HG03565 (cell line): ENCODE data around the gene GADL1.

Source experiments
- ATAC-seq: cut with Tn5 transposase; IDR thresholded peaks from one replicate; pipeline ENCODE4 v1.9.1; 2021; ENCODE audit warnings: mild to moderate bottlenecking, moderate library complexity; ENCODE audit not compliant: unreplicated experiment

GADL1 gene, protein sequence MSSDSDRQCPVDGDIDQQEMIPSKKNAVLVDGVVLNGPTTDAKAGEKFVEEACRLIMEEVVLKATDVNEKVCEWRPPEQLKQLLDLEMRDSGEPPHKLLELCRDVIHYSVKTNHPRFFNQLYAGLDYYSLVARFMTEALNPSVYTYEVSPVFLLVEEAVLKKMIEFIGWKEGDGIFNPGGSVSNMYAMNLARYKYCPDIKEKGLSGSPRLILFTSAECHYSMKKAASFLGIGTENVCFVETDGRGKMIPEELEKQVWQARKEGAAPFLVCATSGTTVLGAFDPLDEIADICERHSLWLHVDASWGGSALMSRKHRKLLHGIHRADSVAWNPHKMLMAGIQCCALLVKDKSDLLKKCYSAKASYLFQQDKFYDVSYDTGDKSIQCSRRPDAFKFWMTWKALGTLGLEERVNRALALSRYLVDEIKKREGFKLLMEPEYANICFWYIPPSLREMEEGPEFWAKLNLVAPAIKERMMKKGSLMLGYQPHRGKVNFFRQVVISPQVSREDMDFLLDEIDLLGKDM

DNA sequence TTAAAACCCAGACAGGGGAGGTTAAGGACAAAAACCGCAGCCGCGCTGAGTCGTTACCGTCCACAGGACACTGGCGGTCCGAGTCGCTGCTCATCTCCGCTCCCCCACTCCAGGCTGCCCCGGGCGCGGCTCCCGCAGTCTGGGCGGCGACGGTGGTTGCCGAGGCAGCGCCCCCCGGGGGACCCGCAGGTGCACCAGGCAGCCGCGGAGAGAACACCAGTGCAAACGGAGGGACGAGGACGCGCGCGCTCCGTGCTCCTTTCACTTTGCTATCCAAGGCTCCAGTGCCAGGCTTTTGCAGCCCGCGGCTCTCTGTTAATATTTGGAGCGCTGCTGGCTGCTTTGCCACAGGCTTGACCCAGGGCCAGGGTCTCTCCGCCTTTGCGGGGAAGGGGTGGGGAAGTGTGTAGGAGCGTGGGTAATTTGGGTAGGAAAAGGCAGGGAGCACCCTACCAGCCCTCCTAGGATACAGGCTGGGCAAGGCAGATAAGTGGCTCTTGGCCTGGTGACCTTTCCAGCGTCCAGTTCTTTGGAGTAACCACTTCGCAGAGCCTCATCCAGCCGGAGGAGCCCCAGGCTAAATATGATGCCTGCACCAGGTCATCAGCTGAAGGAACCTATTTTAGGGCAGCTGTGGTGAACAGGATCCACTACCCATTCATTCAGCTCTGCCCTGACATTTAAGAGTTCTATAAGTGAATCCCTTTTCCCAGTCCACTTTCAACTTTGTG, at the start of gene GADL1:
TSS of gene GADL1 (minus strand) at position 141 of the 731 bp plus-strand sequence. CDS start at position 94, 47 bp downstream.
- no peak for ATAC-seq

DNA sequence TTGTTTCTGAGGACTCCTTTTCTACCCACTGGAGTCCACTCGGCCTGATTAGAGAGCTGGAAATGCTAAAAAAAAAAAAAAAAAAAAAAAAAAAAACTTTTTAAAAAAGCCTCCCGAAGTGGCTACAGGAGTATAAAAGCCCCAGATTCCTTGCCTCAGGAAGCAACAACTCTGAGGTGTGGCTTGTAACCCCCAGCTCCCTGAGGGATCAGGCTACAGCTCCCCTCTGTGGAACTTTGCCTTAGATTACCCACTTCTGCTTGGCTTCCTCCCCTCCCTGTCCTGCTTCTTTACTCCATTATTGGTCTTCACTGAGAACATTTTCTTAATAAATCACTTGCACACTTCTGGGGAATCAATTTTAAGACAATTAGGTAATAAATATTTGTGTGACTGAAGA, 49.7 kb upstream of the GADL1 start:
- no peak for ATAC-seq

DNA sequence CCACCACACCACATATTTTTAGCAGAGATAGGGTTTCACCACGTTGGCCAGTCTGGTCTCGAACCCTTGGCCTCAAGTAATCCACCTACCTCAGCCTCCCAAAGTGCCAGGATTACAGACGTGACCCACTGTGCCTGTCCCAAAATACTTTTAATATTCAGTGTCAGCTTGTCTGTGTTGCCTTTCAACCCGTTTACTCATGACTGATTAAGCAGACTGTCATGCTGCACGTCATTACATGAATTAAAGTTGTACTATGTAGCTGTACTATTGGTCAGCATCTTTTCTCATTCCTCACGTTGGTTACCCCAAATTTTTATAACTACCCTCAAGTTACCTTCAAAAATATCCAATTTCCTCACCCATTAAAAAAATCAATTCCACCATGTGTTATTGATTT, 48.7 kb upstream of the GADL1 start:
- no peak for ATAC-seq

DNA sequence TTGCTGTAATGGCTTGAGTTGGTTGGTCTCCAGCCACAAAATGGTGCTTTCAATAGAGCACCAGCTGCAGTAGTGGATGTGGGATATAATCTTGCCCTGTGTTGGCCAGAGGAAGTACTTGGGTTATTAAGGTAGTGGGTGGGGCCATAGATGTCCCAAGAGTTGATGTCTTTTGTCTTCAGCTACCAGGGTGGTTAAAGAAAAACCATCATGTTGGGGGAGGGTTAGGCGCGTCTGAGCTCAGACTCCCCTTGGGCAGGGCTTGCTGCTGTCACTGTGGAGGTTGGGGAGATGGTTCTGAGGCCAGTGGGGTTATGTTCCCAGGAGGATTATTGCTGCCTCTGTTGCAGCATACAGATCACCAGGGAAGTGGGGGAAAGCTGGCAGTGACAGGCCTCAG, 46.9 kb upstream of the GADL1 start:
- ATAC-seq = no peak

DNA sequence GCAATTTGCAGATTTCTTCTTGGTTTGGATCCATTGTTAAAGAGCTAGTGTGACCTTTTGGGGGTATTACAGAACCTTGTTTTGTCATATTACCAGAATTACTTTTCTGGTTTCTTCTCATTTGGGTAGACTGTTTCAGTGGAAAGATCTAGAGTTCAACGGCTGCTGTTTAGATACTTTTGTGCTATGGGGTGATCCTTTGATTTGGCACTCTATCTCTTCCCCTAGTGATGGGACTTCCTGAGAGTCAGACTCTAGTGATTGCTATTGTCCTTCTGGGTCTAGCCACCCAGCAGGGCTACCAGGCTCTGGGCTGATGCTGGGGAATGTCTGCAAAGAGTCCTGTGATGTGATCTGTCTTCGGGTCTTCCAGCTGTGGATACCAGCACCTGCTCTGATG, 46.3 kb upstream of the GADL1 start:
- ATAC-seq = no peak

DNA sequence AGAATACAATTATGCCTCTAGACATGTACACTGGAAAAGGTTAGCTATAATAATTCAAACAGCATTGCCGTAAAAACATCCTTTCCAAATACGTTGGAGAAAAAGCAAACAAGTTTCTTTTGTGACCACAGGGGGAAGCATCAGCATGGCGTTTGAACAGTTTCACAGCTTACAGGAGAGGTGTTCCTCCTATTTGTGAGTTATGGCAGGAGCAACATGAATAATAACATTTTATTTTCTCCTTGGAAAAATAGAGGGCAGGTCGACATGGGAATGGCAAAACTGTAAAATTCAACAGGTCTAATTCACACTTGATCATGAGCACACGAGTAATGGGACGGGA, 39.7 kb upstream of the GADL1 start:
- no peak for ATAC-seq

DNA sequence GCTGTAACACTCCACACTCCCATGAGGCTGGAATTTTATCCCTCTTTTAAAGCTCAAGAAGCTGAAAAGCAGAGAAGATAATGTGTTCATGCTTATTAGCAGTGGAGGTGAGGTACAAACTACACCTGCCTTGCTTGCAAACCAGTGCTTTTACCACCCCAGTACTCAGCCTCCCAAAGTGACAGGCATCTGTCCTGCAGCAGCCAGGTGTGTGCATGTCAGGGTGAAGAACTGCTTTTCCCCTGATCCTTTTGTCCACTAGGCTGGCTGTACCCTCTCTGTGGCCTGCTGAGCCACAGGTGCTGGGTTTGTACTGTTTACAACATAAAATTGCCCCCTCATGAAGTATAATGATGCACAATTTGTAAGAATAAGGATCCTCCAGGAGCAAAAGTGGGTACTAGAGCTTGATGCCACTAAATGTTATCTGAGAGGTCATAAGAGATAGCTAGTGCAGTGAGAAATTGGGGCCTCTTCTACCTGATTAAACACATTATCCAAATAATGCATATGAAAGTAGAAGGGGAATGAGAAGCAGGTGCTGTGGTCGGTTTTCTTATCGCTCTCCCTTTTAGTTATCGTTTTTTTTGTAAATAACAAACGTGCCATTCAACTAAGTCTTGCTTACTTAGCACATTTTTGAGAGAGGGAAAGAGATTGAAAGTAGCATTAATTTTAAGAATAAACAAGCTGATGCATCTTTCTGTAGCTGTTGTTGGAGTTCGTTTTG, 39.2 kb upstream of the GADL1 start:
- ATAC-seq = no peak

DNA sequence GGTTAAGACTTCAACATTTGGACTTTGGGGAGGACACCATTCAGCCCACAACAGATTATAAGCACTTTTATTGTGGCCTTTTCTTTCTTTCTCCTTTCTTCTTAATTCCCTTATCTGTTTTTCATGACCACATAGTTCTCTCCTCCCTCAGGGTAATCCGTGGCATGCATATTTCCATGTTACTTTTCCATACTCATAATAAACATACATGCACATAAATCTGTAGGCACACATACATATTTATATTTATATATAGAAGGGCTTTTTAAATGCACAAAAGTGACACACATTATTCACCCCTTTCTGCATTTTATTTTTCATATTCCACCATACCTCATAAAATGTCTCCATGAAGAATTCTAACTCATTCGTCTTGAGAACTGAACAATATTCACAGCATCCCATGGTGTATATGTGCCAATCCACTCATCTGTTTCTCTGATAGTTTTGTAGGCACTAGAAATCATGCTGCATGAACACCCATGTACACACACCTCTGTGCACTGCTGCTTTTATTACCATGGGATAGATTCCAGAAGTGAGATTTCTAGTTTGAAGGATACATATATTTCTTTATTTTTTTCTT, 38.1 kb upstream of the GADL1 start:
- ATAC-seq = no peak

DNA sequence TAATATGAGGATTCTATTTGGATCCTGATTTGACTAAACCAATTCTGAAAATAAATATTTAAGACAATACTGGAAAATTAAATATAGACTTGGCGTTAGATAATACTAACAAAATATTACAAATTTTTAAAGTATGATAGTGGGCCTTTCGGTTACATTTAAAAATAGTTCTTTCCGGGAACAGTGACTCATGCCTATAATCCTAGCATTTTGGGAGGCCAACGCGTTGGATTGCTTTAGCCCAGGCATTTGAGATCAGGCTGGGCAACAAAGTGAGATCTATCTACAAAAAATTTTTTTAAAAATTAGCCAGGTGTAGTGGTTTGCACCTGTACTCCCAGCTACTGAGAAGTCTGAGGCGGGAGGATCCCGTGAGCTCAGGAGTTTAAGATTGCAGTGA, 30.3 kb upstream of the GADL1 start:
- ATAC-seq = no peak

DNA sequence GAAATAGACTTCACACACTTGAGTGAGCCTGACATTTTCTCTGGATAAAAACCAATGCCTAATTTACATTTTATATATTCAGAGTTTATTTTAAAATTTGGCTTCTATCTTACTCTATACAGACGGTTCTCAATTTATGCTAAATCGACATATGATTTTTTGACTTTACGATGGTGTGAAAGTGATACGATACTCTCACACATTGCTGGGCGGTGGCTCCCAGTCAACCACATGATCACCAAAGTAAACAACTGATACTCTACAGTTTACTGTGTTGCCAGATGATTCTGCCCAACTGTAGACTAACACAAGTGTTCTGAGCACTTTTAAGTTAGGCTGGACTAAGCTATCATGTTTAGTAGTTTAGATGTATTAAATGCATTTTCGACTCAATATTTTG, 25.1 kb upstream of the GADL1 start:
- ATAC-seq = no peak

DNA sequence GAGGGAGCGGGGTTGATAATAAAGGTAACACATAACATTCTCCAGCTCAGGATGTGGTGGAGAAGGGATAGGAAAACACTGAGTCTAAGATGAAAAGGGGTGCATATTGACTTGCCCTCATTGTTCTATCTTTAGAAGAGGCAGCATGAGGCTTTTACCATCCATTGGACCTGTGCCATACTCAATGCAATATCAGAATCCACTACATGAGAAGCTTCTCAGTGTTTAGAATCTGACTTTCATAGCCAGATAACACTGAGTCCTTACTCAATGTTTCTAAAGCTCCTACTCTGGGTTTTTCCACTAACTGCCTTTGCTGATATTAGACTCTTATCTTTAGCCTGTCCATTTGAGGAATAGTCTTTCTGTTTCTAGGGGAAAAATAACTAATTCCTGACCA, 24.3 kb upstream of the GADL1 start:
- no peak for ATAC-seq

DNA sequence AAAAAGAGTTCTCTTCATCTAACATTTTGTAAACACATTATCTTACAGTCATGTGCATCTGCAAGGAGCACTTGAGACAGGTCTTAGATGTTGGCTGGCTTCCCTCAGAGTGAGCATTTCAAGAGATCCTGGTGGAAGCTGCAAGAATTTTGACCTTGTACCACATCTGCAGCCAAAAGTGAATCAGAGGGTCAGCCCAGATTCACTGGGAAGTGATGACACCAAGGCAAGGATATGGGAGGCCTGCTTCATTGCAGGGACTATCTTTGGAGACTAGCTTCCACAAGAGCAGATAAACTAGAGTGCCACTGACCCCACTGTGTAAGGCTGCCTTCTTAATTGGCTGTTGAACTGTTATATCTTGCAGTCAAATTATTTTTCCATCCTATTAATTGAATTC, 21.3 kb upstream of the GADL1 start:
- ATAC-seq = no peak

DNA sequence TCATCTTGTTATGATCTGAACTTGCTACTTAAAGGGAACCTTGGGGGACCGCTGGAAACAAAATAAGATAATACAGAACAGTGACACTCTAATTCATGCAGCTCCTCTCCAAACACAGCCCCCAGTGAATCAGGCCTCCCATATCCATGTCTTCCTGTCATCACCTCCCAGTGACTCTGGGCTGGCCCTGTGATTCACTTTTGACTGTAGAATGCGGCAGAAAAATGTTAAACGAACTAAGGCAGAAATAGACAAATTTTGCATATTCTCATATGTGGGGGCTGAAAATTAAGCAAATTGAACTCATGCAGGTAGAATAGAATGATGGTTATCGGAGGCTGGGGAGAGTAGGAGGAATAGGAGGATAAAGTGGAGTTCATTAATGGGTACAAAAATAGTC, 20.2 kb upstream of the GADL1 start:
- no peak for ATAC-seq

DNA sequence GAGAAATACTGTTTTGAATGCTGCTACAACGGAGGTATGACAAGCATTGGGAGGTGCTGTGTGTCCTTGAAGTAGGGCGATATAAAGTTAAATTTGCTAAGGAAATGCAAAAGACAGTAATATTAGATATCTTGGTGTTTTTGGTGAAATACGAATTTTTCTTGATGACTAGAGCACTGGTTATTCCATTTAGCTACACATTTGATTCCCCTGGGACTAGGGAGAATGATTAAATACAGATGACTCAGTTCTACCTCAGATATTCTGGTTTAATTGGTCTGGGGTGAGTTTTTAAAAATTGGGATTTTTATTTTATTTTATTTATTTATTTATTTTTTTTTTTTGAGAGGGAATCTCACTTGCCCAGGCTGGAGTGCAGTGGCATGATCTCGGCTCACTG, 18.7 kb upstream of the GADL1 start:
- ATAC-seq = no peak

DNA sequence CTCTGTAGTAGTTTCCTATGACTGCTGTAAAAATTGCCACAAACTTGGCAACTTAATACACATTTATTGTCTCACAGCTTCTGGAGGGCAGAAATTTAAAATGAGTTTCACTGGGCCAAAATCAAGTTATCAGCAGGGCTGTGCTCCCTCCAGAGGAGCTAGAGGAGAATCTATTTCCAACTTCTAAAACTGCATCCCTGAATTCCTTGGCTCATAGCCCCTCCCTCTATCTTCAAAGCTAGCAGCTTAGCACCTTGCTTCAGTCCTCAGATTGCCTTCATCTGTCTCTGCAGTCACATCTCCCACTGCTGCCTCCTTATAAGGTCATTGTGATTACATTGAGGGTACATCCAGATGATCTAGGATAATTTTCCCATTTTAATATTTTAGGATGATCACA, 17.8 kb upstream of the GADL1 start:
- no peak for ATAC-seq

DNA sequence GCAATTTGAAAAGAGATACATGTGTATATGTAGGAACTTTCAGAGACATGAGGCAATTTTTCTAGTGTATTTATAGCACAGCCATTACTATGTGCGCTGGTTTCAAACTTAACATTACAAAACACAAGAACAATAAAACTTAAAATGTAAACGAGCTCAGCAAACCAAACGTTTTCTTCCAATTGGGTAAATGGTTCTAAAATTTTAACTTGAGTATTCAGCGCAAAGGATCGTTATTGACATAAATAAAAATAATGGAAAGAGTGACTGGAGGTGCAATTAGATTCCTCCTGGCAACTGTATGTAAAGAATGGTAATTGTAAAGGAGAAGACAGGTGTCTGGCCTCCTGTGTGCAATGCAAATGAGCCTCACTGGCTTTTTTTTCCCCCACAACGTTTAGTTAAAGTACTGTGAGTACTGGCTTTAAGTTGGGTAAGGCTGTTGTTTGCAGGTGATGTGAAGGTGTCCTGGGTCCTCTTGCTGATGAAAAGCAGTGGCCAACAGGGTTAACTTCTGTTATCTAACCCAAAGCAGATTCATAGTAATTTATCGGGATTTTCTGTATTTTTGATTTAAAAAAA, 14.1 kb upstream of the GADL1 start:
- ATAC-seq = no peak

DNA sequence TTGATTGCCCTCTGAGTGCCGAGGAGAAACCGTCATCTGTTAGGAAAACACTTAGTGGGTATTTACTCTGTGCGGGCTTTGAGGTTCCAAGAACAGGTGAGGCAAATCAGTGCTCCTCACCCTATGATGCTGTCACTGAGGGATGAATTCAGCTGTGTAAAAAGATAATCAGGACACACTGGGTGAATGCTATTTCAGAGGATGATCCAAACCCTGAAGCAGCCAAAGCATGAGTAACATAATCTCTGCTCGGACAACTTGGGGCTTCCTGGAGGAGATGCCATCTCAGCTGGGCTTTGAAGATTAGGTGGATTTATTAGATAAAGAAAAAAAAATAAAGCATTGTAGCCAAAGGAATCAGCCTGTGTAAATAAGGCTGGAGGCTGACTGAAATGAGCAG, 10.5 kb upstream of the GADL1 start:
- ATAC-seq = no peak

DNA sequence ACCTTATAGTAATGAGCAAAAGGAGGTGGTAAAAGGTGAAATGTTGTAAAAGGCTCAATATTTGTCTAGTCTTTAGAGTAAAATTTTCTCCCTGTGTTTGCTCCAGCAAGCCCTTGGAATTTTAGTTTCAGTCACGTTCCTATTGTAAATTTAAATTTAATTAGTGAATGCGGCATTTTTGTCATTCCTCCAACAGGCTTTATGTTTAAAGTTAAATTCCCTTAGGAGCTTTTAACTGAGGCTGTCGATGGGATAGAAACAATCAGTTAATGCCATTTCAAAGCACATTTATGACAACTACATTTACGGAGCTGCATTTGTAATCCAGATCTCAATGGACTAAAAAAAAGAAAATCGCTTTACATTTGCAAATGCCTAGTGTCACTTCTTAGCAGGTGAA, 868 bp upstream of the GADL1 start:
- ATAC-seq = no peak

DNA sequence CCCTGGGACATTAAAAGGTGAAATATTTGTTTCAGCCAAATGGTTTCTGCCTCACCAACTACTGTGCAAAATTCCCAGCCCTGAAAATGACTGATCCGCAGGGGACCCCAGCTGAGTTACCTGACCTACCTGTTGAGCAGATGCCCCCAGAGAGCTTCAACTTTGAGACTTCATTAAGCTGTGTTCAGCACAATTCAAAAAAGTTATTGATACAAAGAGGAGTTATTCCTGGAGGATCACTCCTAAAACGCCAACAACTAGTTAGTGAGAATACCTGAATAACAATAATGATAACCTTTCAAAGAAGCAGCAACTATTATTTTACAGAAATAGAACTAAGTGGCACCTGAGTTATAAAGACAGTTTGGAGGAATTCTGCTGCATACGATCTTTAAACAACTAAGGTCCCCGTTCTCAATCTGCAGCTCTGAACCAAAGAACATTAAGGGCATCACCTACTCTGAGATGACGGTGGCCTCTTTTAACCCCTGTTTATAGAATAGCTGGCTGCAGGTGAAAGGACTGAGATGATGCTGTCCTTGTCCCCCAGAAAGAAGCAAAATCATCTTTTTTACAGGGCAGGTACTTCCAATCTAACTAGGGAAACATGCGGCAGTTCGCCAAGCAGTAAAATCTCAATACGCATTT, 659 bp downstream of the GADL1 start:
- no peak for ATAC-seq

DNA sequence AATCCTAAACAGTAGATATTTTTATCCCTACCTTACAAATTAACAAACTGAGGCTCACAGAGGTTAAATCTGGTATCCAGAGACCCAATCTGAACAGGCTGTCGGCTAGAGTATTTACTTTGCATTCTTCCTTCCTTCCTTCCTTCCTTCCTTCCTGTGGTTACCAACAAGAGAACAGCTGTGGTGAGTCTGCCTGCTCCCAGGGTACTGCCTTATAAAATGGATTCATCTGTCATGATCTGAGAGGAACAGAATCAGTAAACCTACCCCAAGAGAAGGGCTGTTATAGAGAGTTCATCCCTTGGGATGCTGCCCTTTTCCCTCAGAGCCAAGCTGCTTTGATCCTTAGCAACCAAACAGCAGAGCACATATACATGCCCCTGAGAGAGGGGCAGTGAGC, 3.6 kb downstream of the GADL1 start:
- ATAC-seq = no peak
